Measurements from ENCODE around the gene TAF11L10. TPM values are rescaled to one million over a fixed set of nuclear protein-coding genes. Genes with fewer than 3 reads are reported as not detected.
"Not testable (repeated sequence)": the region's sequence is repeated elsewhere in the genome, so short reads cannot be mapped to it uniquely, and the experiment has no call there.

The TAF11L10 gene
- not detected in 2 replicates for total RNA-seq

- DNase-seq (ENCODE audit: low spot score); H3K36me3 Mint-ChIP-seq (ENCODE audit: low read depth); H3K4me1 Mint-ChIP-seq (ENCODE audit: low read depth); H3K27ac Mint-ChIP-seq; intact Hi-C loops (cut with micrococcal nuclease); H3K4me3 Mint-ChIP-seq; H3K27me3 Mint-ChIP-seq (ENCODE audit: insufficient read depth): not testable (repeated sequence)
- H3K9me3 Mint-ChIP-seq: peaks cover 12% of the 10 kb centered on the region
These were observed at the start of gene TAF11L10 for GRCh38 chr5:17597728-17598127. Gene TAF11L10, minus strand, starts transcription at chr5:17597828.

GRCh38 chr5:17634160-17634559 lies 36.5 kb upstream of the TAF11L10 start, which contains the start of gene TAF11L14:
Gene TAF11L14, plus strand, starts transcription at chr5:17634460.
- H3K9me3 Mint-ChIP-seq: peaks cover 26% of the 10 kb centered on the region
- intact Hi-C loops (cut with micrococcal nuclease): no loop called here
- no peaks in the 10 kb centered on the region for H3K4me1 Mint-ChIP-seq (ENCODE audit: low read depth)
- no peaks in the 10 kb centered on the region for H3K27me3 Mint-ChIP-seq (ENCODE audit: insufficient read depth)
- H3K27ac Mint-ChIP-seq: no peak within 1 kb of the TSS
- no peak for DNase-seq (ENCODE audit: low spot score)
- no peak within 1 kb of the TSS for H3K4me3 Mint-ChIP-seq
- no peaks in the 10 kb centered on the region for H3K36me3 Mint-ChIP-seq (ENCODE audit: low read depth)

GRCh38 chr5:17631788-17632187 lies 34.2 kb upstream of the TAF11L10 start, which contains the start of gene TAF11L13:
Gene TAF11L13, plus strand, starts transcription at chr5:17632088.
- H3K27ac Mint-ChIP-seq; H3K36me3 Mint-ChIP-seq (ENCODE audit: low read depth); intact Hi-C loops (cut with micrococcal nuclease); H3K4me3 Mint-ChIP-seq; DNase-seq (ENCODE audit: low spot score); H3K27me3 Mint-ChIP-seq (ENCODE audit: insufficient read depth); H3K4me1 Mint-ChIP-seq (ENCODE audit: low read depth): not testable (repeated sequence)
- peaks cover 30% of the 10 kb centered on the region for H3K9me3 Mint-ChIP-seq

- Mint-ChIP-seq H3K4me3 (no peak overlapping the region), H3K4me1 (ENCODE audit: low read depth) (no peaks in the 10 kb centered on the region), H3K9me3 (peaks cover 23% of the 10 kb centered on the region), H3K36me3 (ENCODE audit: low read depth) (no peaks in the 10 kb centered on the region), H3K27ac (no peak overlapping the region), H3K27me3 (ENCODE audit: insufficient read depth) (no peaks in the 10 kb centered on the region)
- intact Hi-C loops (cut with micrococcal nuclease): no loop called here
- DNase-seq (ENCODE audit: low spot score): no peak
These were observed 28.1 kb upstream of the TAF11L10 start for GRCh38 chr5:17625686-17626085.

- H3K36me3 Mint-ChIP-seq (ENCODE audit: low read depth): no peaks in the 10 kb centered on the region
- no peaks in the 10 kb centered on the region for H3K27me3 Mint-ChIP-seq (ENCODE audit: insufficient read depth)
- intact Hi-C loops (cut with micrococcal nuclease): no loop called here
- H3K4me3 Mint-ChIP-seq: no peak overlapping the region
- DNase-seq (ENCODE audit: low spot score): no peak
- no peak overlapping the region for H3K27ac Mint-ChIP-seq
- no peaks in the 10 kb centered on the region for H3K4me1 Mint-ChIP-seq (ENCODE audit: low read depth)
- H3K9me3 Mint-ChIP-seq: peaks cover 26% of the 10 kb centered on the region
These were observed 23.0 kb upstream of the TAF11L10 start for GRCh38 chr5:17620627-17621026.

GRCh38 chr5:17619354-17619753 lies 21.7 kb upstream of the TAF11L10 start:
- intact Hi-C loops (cut with micrococcal nuclease): no loop called here
- H3K9me3 Mint-ChIP-seq: peaks cover 29% of the 10 kb centered on the region
- H3K4me3 Mint-ChIP-seq: no peak overlapping the region
- H3K4me1 Mint-ChIP-seq (ENCODE audit: low read depth): no peaks in the 10 kb centered on the region
- no peaks in the 10 kb centered on the region for H3K36me3 Mint-ChIP-seq (ENCODE audit: low read depth)
- H3K27ac Mint-ChIP-seq: no peak overlapping the region
- DNase-seq (ENCODE audit: low spot score): no peak
- no peaks in the 10 kb centered on the region for H3K27me3 Mint-ChIP-seq (ENCODE audit: insufficient read depth)

GRCh38 chr5:17614872-17615605 lies 17.4 kb upstream of the TAF11L10 start:
- no peak for DNase-seq (ENCODE audit: low spot score)
- no peak overlapping the region for H3K27ac Mint-ChIP-seq
- H3K9me3 Mint-ChIP-seq: peaks cover 29% of the 10 kb centered on the region
- no peaks in the 10 kb centered on the region for H3K27me3 Mint-ChIP-seq (ENCODE audit: insufficient read depth)
- intact Hi-C loops (cut with micrococcal nuclease): no loop called here
- no peaks in the 10 kb centered on the region for H3K4me1 Mint-ChIP-seq (ENCODE audit: low read depth)
- no peak overlapping the region for H3K4me3 Mint-ChIP-seq
- no peaks in the 10 kb centered on the region for H3K36me3 Mint-ChIP-seq (ENCODE audit: low read depth)

GRCh38 chr5:17610092-17610491 lies 12.5 kb upstream of the TAF11L10 start, which contains the start of gene TAF11L12:
Gene TAF11L12, plus strand, starts transcription at chr5:17610392.
- H3K9me3 Mint-ChIP-seq: peaks cover 24% of the 10 kb centered on the region
- H3K4me3 Mint-ChIP-seq; DNase-seq (ENCODE audit: low spot score); H3K36me3 Mint-ChIP-seq (ENCODE audit: low read depth); H3K4me1 Mint-ChIP-seq (ENCODE audit: low read depth); H3K27me3 Mint-ChIP-seq (ENCODE audit: insufficient read depth); intact Hi-C loops (cut with micrococcal nuclease); H3K27ac Mint-ChIP-seq: not testable (repeated sequence)

- H3K4me3 Mint-ChIP-seq; H3K36me3 Mint-ChIP-seq (ENCODE audit: low read depth); H3K27me3 Mint-ChIP-seq (ENCODE audit: insufficient read depth); H3K4me1 Mint-ChIP-seq (ENCODE audit: low read depth); DNase-seq (ENCODE audit: low spot score); H3K27ac Mint-ChIP-seq; intact Hi-C loops (cut with micrococcal nuclease): not testable (repeated sequence)
- H3K9me3 Mint-ChIP-seq: peaks cover 26% of the 10 kb centered on the region
These were observed 9.8 kb upstream of the TAF11L10 start for GRCh38 chr5:17607461-17607860.

GRCh38 chr5:17604951-17605350 lies 7.3 kb upstream of the TAF11L10 start:
- Mint-ChIP-seq H3K27ac (no peak overlapping the region), H3K4me3 (no peak overlapping the region), H3K4me1 (ENCODE audit: low read depth) (no peaks in the 10 kb centered on the region), H3K36me3 (ENCODE audit: low read depth) (no peaks in the 10 kb centered on the region), H3K27me3 (ENCODE audit: insufficient read depth) (no peaks in the 10 kb centered on the region), H3K9me3 (peaks cover 20% of the 10 kb centered on the region)
- no peak for DNase-seq (ENCODE audit: low spot score)
- intact Hi-C loops (cut with micrococcal nuclease): no loop called here

GRCh38 chr5:17603880-17604279 lies 6.3 kb upstream of the TAF11L10 start, which contains the start of gene TAF11L11:
Gene TAF11L11, plus strand, starts transcription at chr5:17604183.
- intact Hi-C loops (cut with micrococcal nuclease); H3K27ac Mint-ChIP-seq; H3K36me3 Mint-ChIP-seq (ENCODE audit: low read depth); H3K4me3 Mint-ChIP-seq; DNase-seq (ENCODE audit: low spot score); H3K27me3 Mint-ChIP-seq (ENCODE audit: insufficient read depth); H3K4me1 Mint-ChIP-seq (ENCODE audit: low read depth): not testable (repeated sequence)
- H3K9me3 Mint-ChIP-seq: peaks cover 25% of the 10 kb centered on the region

GRCh38 chr5:17594255-17594654 lies 3.4 kb downstream of the TAF11L10 start, which contains the start of gene TAF11L9:
Gene TAF11L9, minus strand, starts transcription at chr5:17594394.
- H3K27ac Mint-ChIP-seq; H3K27me3 Mint-ChIP-seq (ENCODE audit: insufficient read depth); H3K4me3 Mint-ChIP-seq; H3K9me3 Mint-ChIP-seq; H3K36me3 Mint-ChIP-seq (ENCODE audit: low read depth); H3K4me1 Mint-ChIP-seq (ENCODE audit: low read depth); DNase-seq (ENCODE audit: low spot score); intact Hi-C loops (cut with micrococcal nuclease): not testable (repeated sequence)

GRCh38 chr5:17590860-17591259 lies 6.8 kb downstream of the TAF11L10 start, which contains the start of gene TAF11L8:
Gene TAF11L8, minus strand, starts transcription at chr5:17590960.
- H3K27ac Mint-ChIP-seq; H3K4me1 Mint-ChIP-seq (ENCODE audit: low read depth); H3K4me3 Mint-ChIP-seq; H3K9me3 Mint-ChIP-seq; DNase-seq (ENCODE audit: low spot score); intact Hi-C loops (cut with micrococcal nuclease); H3K36me3 Mint-ChIP-seq (ENCODE audit: low read depth); H3K27me3 Mint-ChIP-seq (ENCODE audit: insufficient read depth): not testable (repeated sequence)

Measured in activated T-helper 1 cell treated with anti-CD3 and anti-CD28 coated beads, Interleukin-12 subunit alpha, Interleukin-12 subunit beta, Interleukin-2, Interleukin-4 antibody, amounts not matched to agents 30 ng/mL and 10 ng/mL and 1 ng/mL, durations not matched to agents 14 hours and 24 hours and 36 hours (primary cell).